D721Med (cell line): Measurements from ENCODE around the gene ULK4.

ENCODE experiments used
- DNase-seq: peaks from one replicate; pipeline ENCODE4 v3.0.0; 2011; ENCODE audit warnings: low spot score; ENCODE audit not compliant: insufficient read length
- FAIRE-seq: peaks from 2 replicates; lab custom pipeline; 2011; peaks lifted over from hg19 to GRCh38; lab: Jason Lieb, UNC
- CTCF ChIP-seq: IDR thresholded peaks from 2 replicates; pipeline ENCODE4 v1.5.1; 2012; ENCODE audit warnings: mild to moderate bottlenecking, control low read depth; ENCODE audit not compliant: insufficient read depth; ENCODE audit errors: missing control alignments

Gene ULK4

GRCh38 chr3:41503998-41504623 lies 457.8 kb downstream of the ULK4 start:
- FAIRE-seq = no peak
- no peak for TF ChIP-seq CTCF
- DNase-seq = no peak

GRCh38 chr3:41502481-41502880 lies 459.4 kb downstream of the ULK4 start:
- DNase-seq (no peak), FAIRE-seq (no peak)
- TF ChIP-seq CTCF = no peak

GRCh38 chr3:41502023-41502422 lies 459.9 kb downstream of the ULK4 start:
- TF ChIP-seq CTCF = no peak
- FAIRE-seq (no peak), DNase-seq (no peak)

- DNase-seq (no peak), FAIRE-seq (no peak)
- TF ChIP-seq CTCF = no peak
These were observed 463.1 kb downstream of the ULK4 start for GRCh38 chr3:41498847-41499246.

- DNase-seq = no peak
- TF ChIP-seq CTCF = no peak
- FAIRE-seq = no peak
These were observed 471.5 kb downstream of the ULK4 start for GRCh38 chr3:41490360-41490759.

GRCh38 chr3:41489231-41489630 lies 472.7 kb downstream of the ULK4 start:
- no peak for FAIRE-seq
- no peak for TF ChIP-seq CTCF
- DNase-seq = no peak

GRCh38 chr3:41488501-41488900 lies 473.4 kb downstream of the ULK4 start:
- no peak for TF ChIP-seq CTCF
- DNase-seq = no peak
- FAIRE-seq = no peak
